GM21576 (cell line): ENCODE measurements around the gene LMX1B.
"Not testable (repeated sequence)": the region's sequence is repeated elsewhere in the genome, so short reads cannot be mapped to it uniquely, and the experiment has no call there.

ENCODE experiments used
- ATAC-seq: cut with Tn5 transposase; IDR thresholded peaks from one replicate; pipeline ENCODE4 v1.9.1; 2021; ENCODE audit warnings: mild to moderate bottlenecking, moderate library complexity; ENCODE audit not compliant: unreplicated experiment

LMX1B gene

GRCh38 chr9:126652140-126652582 lies 38.4 kb downstream of the LMX1B start:
- no peak for ATAC-seq

GRCh38 chr9:126654124-126654523 lies 40.4 kb downstream of the LMX1B start:
- no peak for ATAC-seq

DNA sequence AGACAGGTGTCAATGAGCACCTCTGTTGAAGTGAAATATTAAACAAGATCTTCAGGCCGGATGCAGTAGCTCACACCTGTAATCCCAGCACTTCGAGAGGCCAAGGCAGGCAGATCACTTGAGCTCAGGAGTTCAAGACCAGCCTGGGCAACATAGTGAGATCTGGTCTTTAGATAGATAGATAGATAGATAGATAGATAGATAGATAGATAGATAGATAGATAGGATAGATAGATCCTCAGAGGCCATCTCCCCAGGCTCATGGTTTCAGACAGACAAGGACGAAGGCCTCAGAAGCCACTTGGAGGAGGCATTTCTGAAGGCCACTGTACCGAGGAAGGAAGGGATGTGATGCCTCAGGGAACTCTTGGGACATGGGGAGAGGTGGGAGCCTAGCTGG lies 42.5 kb downstream of the LMX1B start:
- not testable (repeated sequence) for ATAC-seq

DNA sequence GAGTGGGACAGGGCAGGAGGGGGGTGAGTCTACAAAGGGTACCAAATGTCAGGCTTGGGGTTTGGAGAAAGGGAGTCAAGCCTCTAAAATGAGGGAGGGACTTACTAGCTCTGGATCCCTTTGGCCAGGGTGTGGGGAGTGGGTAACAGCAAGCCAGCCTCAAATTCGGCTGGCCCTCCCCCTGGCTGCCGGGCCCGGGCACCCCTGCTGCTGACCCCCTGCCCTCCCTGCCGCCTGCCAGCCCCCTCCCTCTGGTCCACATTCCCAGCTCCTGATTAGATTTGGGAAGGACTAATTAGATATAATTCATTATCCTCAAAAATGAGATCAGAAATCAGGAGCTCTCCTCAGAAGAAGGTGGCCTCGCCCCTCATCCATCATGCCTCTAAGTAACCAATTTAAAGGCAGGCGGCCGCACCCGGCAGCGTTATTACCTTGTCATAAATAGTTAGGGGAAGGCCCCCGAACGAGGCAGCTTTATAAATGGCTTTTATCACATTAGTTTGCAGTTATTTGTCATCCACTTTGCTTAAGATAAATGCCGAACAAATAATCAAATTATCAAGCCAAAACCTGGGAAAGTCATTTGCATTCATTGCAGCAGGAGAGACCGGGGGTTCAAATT lies 44.6 kb downstream of the LMX1B start:
- no peak for ATAC-seq

DNA sequence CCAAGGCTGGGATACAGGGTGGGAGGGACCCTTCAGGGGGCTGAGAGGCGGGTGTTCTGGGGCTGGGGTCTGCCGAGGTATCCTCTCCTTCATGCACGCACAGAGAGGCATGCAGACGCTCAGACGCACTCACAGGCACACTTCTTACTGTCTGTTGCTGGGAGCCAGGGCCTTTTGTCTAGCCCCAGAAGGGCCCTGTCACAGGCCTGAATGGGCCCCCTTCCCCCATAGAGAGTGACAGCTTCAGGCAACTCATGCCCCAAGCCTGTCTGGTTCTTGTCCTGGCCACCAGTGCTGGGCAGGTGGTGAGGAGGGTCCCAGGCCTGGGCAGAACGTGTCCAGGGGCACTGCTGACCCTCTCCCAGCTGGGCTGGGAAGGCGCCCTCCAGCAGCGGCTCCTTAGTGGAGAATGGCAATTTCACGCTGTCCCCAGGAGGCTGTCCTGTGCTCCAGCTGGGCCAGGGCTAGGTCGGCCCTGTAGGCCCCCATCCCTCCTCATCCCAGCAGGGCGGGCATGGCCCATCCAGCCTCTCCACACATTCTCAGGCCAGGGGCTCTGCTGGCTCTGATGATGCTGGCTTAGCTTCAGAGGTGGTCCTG lies 45.3 kb downstream of the LMX1B start:
- no peak for ATAC-seq

DNA sequence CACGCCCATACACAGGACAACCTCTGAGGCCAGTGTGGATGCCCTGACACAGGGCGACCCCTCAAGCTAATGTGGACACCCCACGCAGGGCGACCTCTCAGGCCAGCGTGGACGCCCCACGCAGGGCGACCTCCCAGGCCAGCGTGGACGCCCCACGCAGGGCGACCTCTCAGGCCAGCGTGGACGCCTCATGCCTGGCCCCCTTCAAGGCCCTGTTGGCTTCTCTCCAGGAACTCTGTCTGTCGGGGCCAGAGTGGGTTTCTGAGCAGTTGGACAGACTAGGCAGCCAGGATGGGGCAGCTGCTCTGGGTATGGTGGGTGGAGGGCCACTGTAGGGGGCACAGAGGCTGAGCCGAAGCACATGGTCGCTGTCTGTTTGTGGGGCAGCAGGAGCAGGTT lies 47.4 kb downstream of the LMX1B start:
- no peak for ATAC-seq

DNA sequence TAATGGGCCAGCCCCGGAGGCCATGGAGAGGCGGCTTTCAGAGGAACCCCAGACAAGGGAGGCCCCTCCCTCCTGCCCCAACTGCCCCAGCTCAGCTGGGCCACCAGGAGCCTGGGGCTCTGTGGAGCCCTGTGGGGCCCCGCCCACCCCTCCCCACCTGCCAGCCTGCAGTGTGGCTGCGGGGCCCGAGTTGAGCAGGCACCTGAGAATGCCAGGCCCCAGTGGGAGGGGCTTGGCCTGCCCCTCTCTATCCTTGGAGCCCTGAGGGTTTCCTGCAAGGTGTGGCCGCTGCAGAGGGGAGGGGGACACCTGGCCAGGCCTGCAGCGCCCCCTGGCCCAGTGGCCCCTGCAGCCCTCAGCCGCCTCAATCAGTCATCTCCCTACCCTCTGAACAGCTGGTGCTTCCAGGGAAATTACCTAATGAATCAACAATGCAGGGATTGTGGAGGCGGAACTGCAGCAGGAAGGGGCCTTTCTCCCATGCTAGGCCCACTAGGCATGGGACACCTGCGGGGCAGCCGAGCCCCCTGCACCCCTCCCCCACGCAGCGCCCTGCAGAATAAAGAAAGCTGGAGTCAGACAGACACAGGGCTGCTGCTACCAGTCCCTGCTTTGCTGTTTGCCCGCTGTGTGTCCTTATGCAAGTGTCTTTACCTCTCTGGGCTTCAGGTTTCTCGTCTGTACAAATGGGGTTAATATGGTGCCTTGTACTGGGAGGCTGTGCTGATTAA lies 48.0 kb downstream of the LMX1B start:
- ATAC-seq = no peak

GRCh38 chr9:126663661-126664072 lies 49.9 kb downstream of the LMX1B start:
- ATAC-seq = no peak

GRCh38 chr9:126664900-126665643 lies 51.3 kb downstream of the LMX1B start:
- no peak for ATAC-seq

GRCh38 chr9:126665644-126666035 lies 51.9 kb downstream of the LMX1B start:
- no peak for ATAC-seq

- ATAC-seq = no peak
Observed at GRCh38 chr9:126666155-126666803, 52.6 kb downstream of the LMX1B start.

DNA sequence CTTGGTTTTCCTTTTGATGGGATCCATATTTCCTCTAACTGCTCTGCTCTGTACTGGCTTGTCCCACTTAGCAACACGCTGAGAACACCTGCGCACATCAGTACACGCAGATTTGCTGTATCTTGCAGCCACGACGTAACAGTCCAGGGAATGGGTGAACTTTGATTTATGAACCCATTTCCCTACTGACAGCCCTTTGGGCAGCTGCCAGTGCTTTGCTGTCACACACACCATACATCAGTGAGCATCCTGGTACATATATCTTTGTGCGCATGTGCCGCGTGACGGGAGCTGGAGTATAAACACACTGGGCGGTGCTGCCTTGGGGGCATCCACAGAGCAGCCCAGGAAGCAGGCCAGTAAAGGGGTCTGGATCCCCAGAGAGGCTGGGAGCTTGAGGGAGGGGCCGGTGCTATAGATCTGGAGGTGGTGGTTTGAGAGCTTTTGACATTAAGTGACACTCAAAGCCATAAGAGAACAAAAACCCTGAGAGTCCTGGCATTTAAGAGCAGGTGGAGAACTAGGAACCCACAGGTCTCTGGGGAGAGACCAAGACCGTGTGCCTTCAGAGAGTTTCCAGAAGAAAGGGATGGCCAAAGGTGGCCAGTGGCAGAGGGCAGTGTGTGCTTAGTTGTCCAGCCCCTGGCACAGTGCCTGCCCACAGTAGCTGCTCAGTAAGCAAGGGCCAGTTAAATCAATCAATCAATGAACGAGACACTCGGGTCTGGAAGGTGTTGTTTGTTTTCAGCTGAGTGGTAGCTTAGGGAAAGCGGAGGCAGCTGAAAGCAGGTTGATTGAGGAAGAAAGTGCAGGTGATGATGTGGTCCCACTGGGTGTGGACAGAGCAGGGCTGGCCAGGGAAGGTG lies 53.7 kb downstream of the LMX1B start:
- ATAC-seq = no peak

- no peak for ATAC-seq
Observed at GRCh38 chr9:126668058-126668457, 54.3 kb downstream of the LMX1B start.

DNA sequence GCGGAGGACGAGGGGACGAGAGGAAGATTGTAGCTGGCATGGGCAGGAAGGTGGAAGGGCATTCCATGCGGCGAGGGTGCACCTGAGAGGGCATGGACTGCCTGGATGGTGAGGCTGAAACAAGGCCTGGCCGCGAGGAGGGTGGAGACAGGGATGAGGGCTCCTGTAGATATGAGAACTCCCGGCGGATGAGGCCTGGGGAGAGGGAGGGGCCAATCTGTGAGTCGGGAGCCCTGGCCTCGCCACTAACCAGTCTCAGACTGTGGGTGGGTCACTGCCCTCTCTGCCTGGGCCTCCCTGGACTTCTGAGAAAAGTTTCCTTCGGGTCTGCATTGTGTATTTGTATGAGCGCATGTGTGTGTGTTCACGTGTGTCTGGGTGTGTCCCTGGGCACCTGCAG lies 55.4 kb downstream of the LMX1B start:
- no peak for ATAC-seq

DNA sequence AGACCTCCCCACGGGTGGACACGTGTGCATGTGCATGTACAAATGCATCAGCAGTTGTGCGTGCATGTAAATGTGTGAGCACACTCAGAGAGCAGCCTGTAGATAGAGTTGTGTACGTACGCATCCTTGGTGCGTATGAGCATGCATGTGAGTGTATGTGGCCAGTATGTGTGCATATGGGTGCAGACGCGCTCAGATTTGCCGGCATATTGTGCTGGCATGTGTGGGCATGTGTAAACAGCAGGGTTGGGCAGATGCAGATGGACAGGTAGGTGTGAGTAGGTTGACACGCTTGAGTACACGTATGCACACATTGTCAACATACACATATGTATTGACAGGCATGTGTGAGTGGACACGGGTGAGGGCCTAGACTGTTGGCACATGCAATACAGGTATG lies 56.5 kb downstream of the LMX1B start:
- ATAC-seq = no peak

GRCh38 chr9:126671381-126671831 lies 57.7 kb downstream of the LMX1B start:
- no peak for ATAC-seq

DNA sequence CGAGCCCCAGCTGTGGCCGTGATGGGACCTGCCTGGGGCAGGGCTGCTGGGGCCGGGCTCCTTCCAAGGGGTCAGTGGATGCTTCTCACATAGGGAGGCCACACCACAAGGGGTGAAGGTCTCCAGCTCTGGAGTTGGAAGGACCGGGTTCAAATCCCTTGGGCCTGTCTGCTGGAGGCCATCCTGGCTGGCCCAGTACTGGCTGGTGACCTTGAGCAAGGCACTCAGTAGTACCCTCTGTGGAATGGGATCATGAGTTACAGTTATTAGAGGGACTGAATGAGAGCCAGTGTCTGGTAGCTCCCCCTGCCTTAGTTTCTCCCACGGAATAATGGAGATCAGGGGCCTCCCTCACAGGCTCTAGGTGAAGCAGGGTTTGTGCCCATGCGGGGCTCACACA lies 58.3 kb downstream of the LMX1B start:
- ATAC-seq = no peak

- ATAC-seq = no peak
Observed at GRCh38 chr9:126672634-126673284, 59.0 kb downstream of the LMX1B start.

GRCh38 chr9:126673689-126674364 lies 60.1 kb downstream of the LMX1B start:
- ATAC-seq = no peak
